ENCODE data around the gene OR14I1.
"Not testable (repeated sequence)": the region's sequence is repeated elsewhere in the genome, so short reads cannot be mapped to it uniquely, and the experiment has no call there.

OR14I1 gene

GRCh38 chr1:248686815-248687214, 15.8 kb downstream of the OR14I1 start:
- no peak for DNase-seq

DNA sequence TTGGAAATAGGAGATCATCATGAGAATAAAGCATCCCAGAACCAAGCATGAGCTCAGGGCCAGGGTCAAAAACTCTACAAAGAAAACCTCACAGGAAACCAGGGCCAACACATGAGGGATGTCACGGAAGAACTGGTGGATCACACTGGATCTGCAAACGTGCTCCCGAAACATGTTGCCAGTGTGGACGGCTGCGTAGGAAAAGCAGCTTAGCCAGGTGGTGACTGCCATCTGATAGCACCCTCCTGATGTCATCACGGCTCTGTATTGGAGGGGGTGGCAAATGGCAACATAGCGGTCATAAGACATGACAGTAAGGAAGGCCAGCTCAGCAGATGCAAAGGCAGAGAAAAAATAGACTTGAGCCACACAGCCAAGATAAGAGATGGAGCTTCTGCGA, 20.9 kb downstream of the OR14I1 start:
- DNase-seq = no peak

DNA sequence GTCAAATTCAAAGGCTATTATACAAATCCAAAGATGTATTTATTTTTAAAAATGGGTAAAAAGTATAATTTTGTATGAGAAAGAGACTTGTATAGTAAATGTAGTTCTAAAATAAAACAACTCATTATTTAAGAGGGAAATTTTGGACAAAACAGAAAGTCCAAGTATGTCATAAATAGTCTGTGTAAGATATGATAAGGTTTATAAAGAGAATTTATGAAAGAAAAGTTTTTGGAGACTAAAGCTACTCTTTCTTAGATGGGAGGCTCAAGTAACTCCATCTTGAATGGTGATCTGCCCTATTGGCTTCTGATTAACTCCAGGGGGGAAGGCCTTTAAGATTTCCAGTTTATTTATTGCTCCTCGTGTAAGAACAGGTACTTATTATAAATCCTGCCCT, 32.6 kb downstream of the OR14I1 start:
- no peak for DNase-seq

DNA sequence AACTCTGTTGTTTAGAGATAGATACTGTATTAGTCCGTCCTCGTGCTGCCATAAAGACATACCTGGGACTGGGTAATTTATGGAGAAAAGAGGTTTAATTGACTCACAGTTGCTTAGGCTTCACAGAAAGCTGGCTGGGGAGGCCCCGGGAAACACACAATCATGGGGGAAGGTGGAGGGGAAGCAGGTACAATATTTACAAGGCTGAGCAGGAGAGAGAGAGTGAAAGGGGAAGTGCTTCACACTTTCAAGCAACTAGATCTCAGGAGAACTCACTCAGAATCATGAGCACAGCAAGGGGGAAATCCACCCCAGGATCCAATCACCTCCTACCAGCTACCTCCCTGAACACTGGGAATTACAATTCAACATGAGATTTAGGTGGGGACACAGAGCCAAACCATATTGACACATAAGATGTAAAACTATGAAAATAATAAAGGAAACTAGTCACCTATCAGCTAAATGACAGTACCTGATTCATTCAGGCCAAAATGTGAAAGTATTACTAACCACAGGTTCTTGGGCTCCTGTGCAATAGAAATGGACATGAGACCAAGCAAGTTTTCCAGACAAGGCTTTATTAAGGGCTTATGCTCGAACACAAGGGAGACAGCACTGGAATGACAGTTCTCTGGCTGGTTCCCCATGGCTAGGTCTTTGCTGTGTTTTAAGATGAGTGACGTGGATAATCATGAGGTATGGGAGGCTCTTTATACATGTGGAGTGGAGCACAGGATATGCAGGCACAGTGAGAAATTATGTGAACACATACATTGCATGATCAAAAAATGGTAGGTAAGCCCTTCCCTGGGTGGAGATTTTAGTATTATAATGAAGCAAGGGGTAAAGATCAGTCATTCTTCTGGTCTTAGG, 38.9 kb downstream of the OR14I1 start:
- not testable (repeated sequence) for DNase-seq

- not testable (repeated sequence) for DNase-seq
Observed at GRCh38 chr1:248656797-248657196, 45.8 kb downstream of the OR14I1 start.

- not testable (repeated sequence) for DNase-seq
Observed at GRCh38 chr1:248655354-248655753, 47.2 kb downstream of the OR14I1 start, which contains the start of gene OR2T27. Gene OR2T27, minus strand, starts transcription at chr1:248655528. Its CDS starts 4,644 bp downstream, at chr1:248650884.

Measured in fibroblast of upper back skin (primary cell).